ENCODE measurements around the gene PRM3. TPM values are rescaled to one million over a fixed set of nuclear protein-coding genes. Genes with fewer than 3 reads are reported as not detected.
A peak's percentile ranks its signal among the peaks of the same experiment; 100 is the strongest.

Gene PRM3, protein sequence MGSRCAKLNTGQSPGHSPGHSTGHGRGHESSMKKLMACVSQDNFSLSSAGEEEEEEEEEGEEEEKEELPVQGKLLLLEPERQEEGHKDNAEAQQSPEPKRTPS
- not detected for total RNA-seq
- polyA plus RNA-seq: not detected

DNA sequence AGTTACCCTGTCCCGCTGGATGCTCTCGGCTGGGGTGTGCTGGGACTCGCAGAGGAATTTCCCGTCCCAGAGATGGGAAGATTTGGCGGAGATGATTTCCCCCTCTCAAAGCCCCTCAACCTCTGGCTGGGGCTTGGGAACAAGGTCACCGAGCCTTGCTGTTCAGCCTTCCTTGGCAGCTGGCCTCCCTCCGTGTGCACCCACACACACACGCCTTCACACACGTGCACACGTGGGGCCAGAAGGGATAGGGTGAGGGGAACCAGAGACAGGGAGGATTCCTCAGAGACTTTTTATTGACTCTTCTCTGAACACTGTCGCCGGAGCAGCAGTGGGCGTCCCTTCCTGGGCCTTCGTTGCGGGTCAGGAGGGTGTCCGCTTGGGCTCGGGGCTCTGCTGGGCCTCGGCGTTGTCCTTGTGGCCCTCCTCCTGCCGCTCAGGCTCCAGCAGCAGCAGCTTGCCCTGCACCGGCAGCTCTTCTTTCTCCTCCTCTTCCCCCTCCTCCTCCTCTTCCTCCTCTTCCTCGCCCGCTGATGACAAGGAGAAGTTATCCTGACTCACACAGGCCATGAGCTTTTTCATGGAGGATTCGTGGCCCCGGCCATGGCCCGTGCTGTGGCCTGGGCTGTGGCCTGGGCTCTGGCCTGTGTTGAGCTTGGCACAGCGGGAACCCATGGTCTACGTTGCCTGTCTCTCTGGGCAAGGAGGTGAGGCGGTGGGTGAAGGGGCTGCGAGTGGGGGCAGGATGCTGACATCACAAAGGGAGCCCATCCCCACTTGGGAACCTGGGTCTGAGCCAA lies at the start of gene PRM3:
Gene PRM3, minus strand, starts transcription at position 709 of the 800 bp plus-strand sequence. Its CDS starts 34 bp downstream, at position 675.
- DNase-seq: no peak
- no peaks in the 10 kb centered on the region for H3K36me3 Mint-ChIP-seq
- ATAC-seq (ENCODE audit: low read depth in 2 of 2): no peak
- peaks cover 5% of the 10 kb centered on the region for H3K27me3 Mint-ChIP-seq
- H3K4me1 Mint-ChIP-seq: no peaks in the 10 kb centered on the region
- no peaks in the 10 kb centered on the region for H3K27me3 ChIP-seq (ENCODE audit: control insufficient read depth, insufficient read depth, low read length)
- H3K27ac ChIP-seq (ENCODE audit: insufficient read depth, low read length, poor library complexity, severe bottlenecking): no peak within 1 kb of the TSS
- H3K9me3 ChIP-seq (ENCODE audit: control insufficient read depth in 2 of 2, low read length in 2 of 2): no peaks in the 10 kb centered on the region
- peaks cover 0 to 1% (median 0%) of the 10 kb centered on the region in 7 donors for H3K9me3 Mint-ChIP-seq
- no peak within 1 kb of the TSS for H3K4me3 Mint-ChIP-seq
- no peak within 1 kb of the TSS for H3K4me3 ChIP-seq (ENCODE audit: low read depth, low read length)
- peak within 1 kb of the TSS in 1 of 3 donors; percentile 40 for H3K27ac Mint-ChIP-seq
- no peaks in the 10 kb centered on the region for H3K36me3 ChIP-seq (ENCODE audit: control insufficient read depth, insufficient read depth, low read length)
- no peaks in the 10 kb centered on the region for H3K4me1 ChIP-seq (ENCODE audit: control insufficient read depth, insufficient read depth, low read length, poor library complexity, severe bottlenecking)

- no peak overlapping the region for H3K4me3 ChIP-seq (ENCODE audit: low read depth, low read length)
- no peak for ATAC-seq (ENCODE audit: low read depth in 2 of 2)
- H3K4me1 ChIP-seq (ENCODE audit: control insufficient read depth, insufficient read depth, low read length, poor library complexity, severe bottlenecking): peaks cover 6% of the 10 kb centered on the region
- no peaks in the 10 kb centered on the region for H3K27me3 ChIP-seq (ENCODE audit: control insufficient read depth, insufficient read depth, low read length)
- no peak overlapping the region for H3K4me3 Mint-ChIP-seq
- H3K27me3 Mint-ChIP-seq: no peaks in the 10 kb centered on the region
- H3K4me1 Mint-ChIP-seq: peaks cover 0 to 23% (median 11%) of the 10 kb centered on the region in 4 donors
- peak overlapping the region in 1 of 3 donors; percentile 48 for H3K27ac Mint-ChIP-seq
- H3K36me3 Mint-ChIP-seq: no peaks in the 10 kb centered on the region
- peaks cover 0 to 2% (median 0%) of the 10 kb centered on the region in 7 donors for H3K9me3 Mint-ChIP-seq
- no peak for DNase-seq
- no peak overlapping the region for H3K27ac ChIP-seq (ENCODE audit: insufficient read depth, low read length, poor library complexity, severe bottlenecking)
- no peaks in the 10 kb centered on the region for H3K9me3 ChIP-seq (ENCODE audit: control insufficient read depth in 2 of 2, low read length in 2 of 2)
- no peaks in the 10 kb centered on the region for H3K36me3 ChIP-seq (ENCODE audit: control insufficient read depth, insufficient read depth, low read length)
Observed at GRCh38 chr16:11322823-11323222, 49.4 kb upstream of the PRM3 start.

DNA sequence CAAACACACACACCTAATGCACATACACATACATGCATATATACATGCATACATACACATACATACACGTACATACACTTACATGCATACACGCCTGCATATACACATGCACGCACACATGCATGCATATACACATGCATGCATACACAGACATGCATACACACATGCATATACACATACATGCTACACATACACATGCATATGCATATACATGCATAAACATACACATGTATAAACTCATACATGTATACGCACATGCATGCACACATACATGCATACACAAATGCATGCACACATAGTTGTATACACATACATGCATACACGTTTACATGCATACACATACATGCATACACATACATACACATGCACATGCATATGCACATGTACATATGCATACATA lies 48.2 kb upstream of the PRM3 start:
- Mint-ChIP-seq H3K4me3 (no peak overlapping the region), H3K4me1 (peaks cover 0 to 11% (median 4%) of the 10 kb centered on the region in 4 donors), H3K27me3 (no peaks in the 10 kb centered on the region), H3K27ac (no peak overlapping the region), H3K36me3 (no peaks in the 10 kb centered on the region), H3K9me3 (peaks cover 0 to 2% (median 0%) of the 10 kb centered on the region in 7 donors)
- Histone ChIP-seq H3K4me3 (ENCODE audit: low read depth, low read length) (no peak overlapping the region), H3K4me1 (ENCODE audit: control insufficient read depth, insufficient read depth, low read length, poor library complexity, severe bottlenecking) (no peaks in the 10 kb centered on the region), H3K27me3 (ENCODE audit: control insufficient read depth, insufficient read depth, low read length) (no peaks in the 10 kb centered on the region), H3K9me3 (ENCODE audit: control insufficient read depth in 2 of 2, low read length in 2 of 2) (no peaks in the 10 kb centered on the region), H3K36me3 (ENCODE audit: control insufficient read depth, insufficient read depth, low read length) (no peaks in the 10 kb centered on the region), H3K27ac (ENCODE audit: insufficient read depth, low read length, poor library complexity, severe bottlenecking) (no peak overlapping the region)
- ATAC-seq (ENCODE audit: low read depth in 2 of 2) (no peak), DNase-seq (no peak)

DNA sequence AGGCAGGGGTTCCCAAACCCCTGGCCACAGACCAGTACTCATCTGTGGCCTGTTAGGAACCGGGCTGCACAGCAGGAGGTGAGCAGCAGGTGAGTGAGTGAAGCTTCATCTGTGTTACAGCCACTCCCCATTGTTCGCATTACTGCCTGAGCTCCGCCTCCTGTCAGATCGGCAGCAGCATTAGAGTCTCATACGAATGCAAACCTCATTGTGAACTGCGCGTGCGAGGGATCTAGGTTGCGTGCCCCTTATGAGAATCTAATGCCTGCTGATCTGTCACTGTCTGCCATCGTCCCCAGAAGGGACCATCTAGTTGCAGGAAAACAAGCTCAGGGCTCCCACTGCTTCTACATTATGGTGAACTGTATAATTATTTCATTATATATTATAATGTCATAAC lies 46.7 kb upstream of the PRM3 start:
- ATAC-seq (ENCODE audit: low read depth in 2 of 2): no peak
- Mint-ChIP-seq H3K4me1 (peaks cover 0 to 12% (median 2%) of the 10 kb centered on the region in 4 donors), H3K4me3 (no peak overlapping the region)

DNA sequence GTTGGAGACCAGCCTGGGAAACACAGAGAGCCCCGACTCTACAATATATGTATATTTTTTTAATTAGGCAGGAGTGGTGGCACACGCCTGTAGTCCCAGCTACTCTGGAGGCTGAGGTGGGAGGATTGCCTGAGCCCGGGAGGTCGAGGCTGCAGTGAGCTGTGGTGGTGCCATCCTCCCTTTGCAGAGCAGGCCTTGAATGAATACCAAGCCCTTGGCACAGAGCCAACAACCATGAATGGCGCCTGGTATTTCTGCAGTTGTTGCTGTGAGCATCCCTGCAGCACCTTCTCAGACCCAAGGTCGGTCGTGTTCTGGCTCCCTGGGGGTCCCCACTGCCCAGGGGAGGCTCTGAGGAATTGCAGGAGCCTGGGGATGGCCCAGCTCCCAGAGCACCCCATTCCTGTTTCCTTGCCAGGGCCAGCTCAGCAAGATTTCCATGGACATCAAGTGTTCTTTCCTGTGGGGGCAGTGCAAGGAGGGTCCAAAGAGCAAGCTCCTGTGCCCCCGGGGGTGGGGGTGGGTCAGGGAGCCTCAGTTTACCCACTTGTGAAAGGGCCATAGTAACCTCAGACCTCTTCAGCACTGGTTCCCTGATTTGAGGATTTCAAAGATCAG lies 46.2 kb upstream of the PRM3 start:
- ATAC-seq (ENCODE audit: low read depth in 2 of 2) (no peak), DNase-seq (no peak)
- Histone ChIP-seq H3K4me3 (ENCODE audit: low read depth, low read length) (no peak overlapping the region), H3K36me3 (ENCODE audit: control insufficient read depth, insufficient read depth, low read length) (no peaks in the 10 kb centered on the region), H3K9me3 (ENCODE audit: control insufficient read depth in 2 of 2, low read length in 2 of 2) (no peaks in the 10 kb centered on the region), H3K27ac (ENCODE audit: insufficient read depth, low read length, poor library complexity, severe bottlenecking) (no peak overlapping the region), H3K4me1 (ENCODE audit: control insufficient read depth, insufficient read depth, low read length, poor library complexity, severe bottlenecking) (no peaks in the 10 kb centered on the region), H3K27me3 (ENCODE audit: control insufficient read depth, insufficient read depth, low read length) (no peaks in the 10 kb centered on the region)
- Mint-ChIP-seq H3K27ac (no peak overlapping the region), H3K27me3 (no peaks in the 10 kb centered on the region), H3K4me1 (peaks cover 0 to 6% (median 1%) of the 10 kb centered on the region in 4 donors), H3K9me3 (no peaks in the 10 kb centered on the region), H3K4me3 (no peak overlapping the region), H3K36me3 (no peaks in the 10 kb centered on the region)

More for the DNA sequence above, 46.7 kb upstream of the PRM3 start:
- no peaks in the 10 kb centered on the region for H3K9me3 Mint-ChIP-seq
- no peak overlapping the region for H3K27ac ChIP-seq (ENCODE audit: insufficient read depth, low read length, poor library complexity, severe bottlenecking)
- DNase-seq: no peak
- H3K27me3 Mint-ChIP-seq: no peaks in the 10 kb centered on the region
- no peaks in the 10 kb centered on the region for H3K27me3 ChIP-seq (ENCODE audit: control insufficient read depth, insufficient read depth, low read length)
- no peaks in the 10 kb centered on the region for H3K36me3 ChIP-seq (ENCODE audit: control insufficient read depth, insufficient read depth, low read length)
- H3K27ac Mint-ChIP-seq: no peak overlapping the region
- no peaks in the 10 kb centered on the region for H3K9me3 ChIP-seq (ENCODE audit: control insufficient read depth in 2 of 2, low read length in 2 of 2)
- H3K4me1 ChIP-seq (ENCODE audit: control insufficient read depth, insufficient read depth, low read length, poor library complexity, severe bottlenecking): no peaks in the 10 kb centered on the region
- H3K4me3 ChIP-seq (ENCODE audit: low read depth, low read length): no peak overlapping the region
- H3K36me3 Mint-ChIP-seq: no peaks in the 10 kb centered on the region

DNA sequence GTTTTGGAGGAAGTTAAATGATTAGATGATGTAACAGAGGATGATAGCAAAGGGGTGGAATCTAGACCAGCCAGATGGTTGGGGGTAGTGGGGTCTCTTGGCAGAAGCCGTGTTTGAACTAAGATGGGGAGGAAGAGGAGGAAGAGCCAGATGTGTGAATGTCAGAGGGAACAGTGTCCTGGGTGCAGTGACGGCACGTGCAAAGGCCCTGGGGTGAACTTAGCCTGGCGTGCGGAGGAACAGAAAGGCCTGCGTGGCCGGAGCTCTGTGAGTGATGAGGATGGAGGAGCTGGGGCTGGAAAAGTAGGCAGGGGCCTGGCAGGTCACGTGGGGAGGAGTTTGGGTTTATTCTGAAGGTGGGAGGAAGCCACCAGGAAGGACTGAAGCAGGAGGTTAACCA lies 45.4 kb upstream of the PRM3 start:
- no peak overlapping the region for H3K4me3 ChIP-seq (ENCODE audit: low read depth, low read length)
- no peaks in the 10 kb centered on the region for H3K36me3 ChIP-seq (ENCODE audit: control insufficient read depth, insufficient read depth, low read length)
- Mint-ChIP-seq H3K27ac (no peak overlapping the region), H3K27me3 (no peaks in the 10 kb centered on the region), H3K9me3 (no peaks in the 10 kb centered on the region), H3K36me3 (no peaks in the 10 kb centered on the region), H3K4me1 (peaks cover 0 to 9% (median 1%) of the 10 kb centered on the region in 4 donors), H3K4me3 (no peak overlapping the region)
- ATAC-seq (ENCODE audit: low read depth in 2 of 2): no peak
- no peaks in the 10 kb centered on the region for H3K27me3 ChIP-seq (ENCODE audit: control insufficient read depth, insufficient read depth, low read length)
- DNase-seq: no peak
- H3K27ac ChIP-seq (ENCODE audit: insufficient read depth, low read length, poor library complexity, severe bottlenecking): no peak overlapping the region
- no peaks in the 10 kb centered on the region for H3K9me3 ChIP-seq (ENCODE audit: control insufficient read depth in 2 of 2, low read length in 2 of 2)
- H3K4me1 ChIP-seq (ENCODE audit: control insufficient read depth, insufficient read depth, low read length, poor library complexity, severe bottlenecking): no peaks in the 10 kb centered on the region

DNA sequence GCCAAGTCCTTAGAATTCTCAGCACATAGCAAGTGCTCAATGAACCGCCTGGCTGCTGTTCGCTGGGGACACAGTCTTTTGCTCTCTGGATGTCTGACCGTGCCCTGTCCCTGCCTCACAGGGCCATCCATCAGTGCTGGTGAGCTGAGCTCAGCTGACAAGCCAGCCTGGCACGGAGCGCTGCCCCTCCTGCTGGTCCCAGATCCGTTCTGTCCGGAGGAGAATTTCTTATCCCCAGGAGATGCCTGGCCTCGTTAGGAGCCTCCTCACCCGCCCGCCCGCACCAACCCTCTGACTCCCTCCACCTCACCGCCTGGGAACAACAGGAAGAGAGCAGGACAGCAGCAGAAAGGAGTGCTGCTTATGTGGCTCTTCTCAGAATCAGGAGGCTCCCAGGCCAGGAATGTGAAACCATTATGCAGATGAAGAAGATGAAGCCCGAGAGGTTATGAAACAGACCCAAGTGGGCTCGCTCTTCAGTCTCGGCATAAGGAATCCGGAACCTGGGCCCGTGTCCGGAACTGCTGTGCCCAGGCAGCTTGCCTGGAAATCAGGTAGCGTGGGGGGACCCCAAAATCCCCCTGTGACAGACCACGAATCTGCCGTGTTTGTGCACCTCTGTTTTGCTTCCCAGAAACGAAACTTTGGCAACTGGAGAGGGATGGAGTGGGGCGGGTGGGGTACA lies 43.0 kb upstream of the PRM3 start:
- Mint-ChIP-seq H3K9me3 (no peaks in the 10 kb centered on the region), H3K27me3 (no peaks in the 10 kb centered on the region), H3K4me3 (no peak overlapping the region), H3K4me1 (peaks cover 0 to 22% (median 14%) of the 10 kb centered on the region in 4 donors), H3K27ac (no peak overlapping the region), H3K36me3 (no peaks in the 10 kb centered on the region)
- Histone ChIP-seq H3K36me3 (ENCODE audit: control insufficient read depth, insufficient read depth, low read length) (no peaks in the 10 kb centered on the region), H3K9me3 (ENCODE audit: control insufficient read depth in 2 of 2, low read length in 2 of 2) (no peaks in the 10 kb centered on the region), H3K4me1 (ENCODE audit: control insufficient read depth, insufficient read depth, low read length, poor library complexity, severe bottlenecking) (peaks cover 18% of the 10 kb centered on the region), H3K27ac (ENCODE audit: insufficient read depth, low read length, poor library complexity, severe bottlenecking) (no peak overlapping the region), H3K4me3 (ENCODE audit: low read depth, low read length) (no peak overlapping the region), H3K27me3 (ENCODE audit: control insufficient read depth, insufficient read depth, low read length) (no peaks in the 10 kb centered on the region)
- no peak for ATAC-seq (ENCODE audit: low read depth in 2 of 2)
- DNase-seq: no peak

All from CD4-positive, CD25-positive, alpha-beta regulatory T cell (primary cell).